Measurements from ENCODE around the gene SELENOI. TPM values are rescaled to one million over a fixed set of nuclear protein-coding genes. Genes with fewer than 3 reads are reported as not detected.
"Not testable (repeated sequence)": the region's sequence is repeated elsewhere in the genome, so short reads cannot be mapped to it uniquely, and the experiment has no call there.

Gene SELENOI
- total and polyA plus RNA-seq, 12 donors: 1.9 to 45.4 (median 18.7) TPM

- WGBS, 4 donors: 7 to 17% (median 12%) methylated on average over 30 of the region's 30 CpGs
- peak overlapping the region; percentile 11 to 64 (median 18) for H3K4me3 ChIP-seq
- intact Hi-C loops (cut with DNase I): loop anchor here in 1 of 2 donors (10.0 kb wide), 1 partner anchor 54 kb away; the partner anchor contains the start of genes HADHA and HADHB
- H3K27me3 ChIP-seq: no peaks in the 10 kb centered on the region
- no peaks in the 10 kb centered on the region for H3K9me3 ChIP-seq (replicated peaks in 1 of 3)
- H3K4me1 ChIP-seq (replicated peaks in 1 of 2): peaks cover 7 to 20% of the 10 kb centered on the region in 2 donors
- DNase-seq: peak; percentile 41 to 78 (median 69)
- no peaks in the 10 kb centered on the region for H3K36me3 ChIP-seq (replicated peaks in 1 of 2)
- H3K27ac ChIP-seq: peak overlapping the region; percentile 58 to 88 (median 78)
- TF ChIP-seq POLR2A (IDR thresholded peaks at IDR 0.05) (peak in 1 of 2 donors; percentile 53), CTCF (IDR thresholded peaks at IDR 0.05) (no peak)
Measured at GRCh38 chr2:26298638-26299393, 47.1 kb upstream of the SELENOI start.

GRCh38 chr2:26299471-26300101 is 46.4 kb upstream of the SELENOI start:
- H3K4me3 ChIP-seq: peak overlapping the region; percentile 11 to 64 (median 18)
- peaks cover 7 to 20% of the 10 kb centered on the region in 2 donors for H3K4me1 ChIP-seq (replicated peaks in 1 of 2)
- no peaks in the 10 kb centered on the region for H3K27me3 ChIP-seq
- DNase-seq: peak in 6 of 7 donors; percentile 23 to 61 (median 42)
- WGBS, 4 donors: 0 to 3% (median 1%) methylated on average over 9 of the region's 9 CpGs
- no peaks in the 10 kb centered on the region for H3K36me3 ChIP-seq (replicated peaks in 1 of 2)
- TF ChIP-seq POLR2A (IDR thresholded peaks at IDR 0.05) (peak in 1 of 2 donors; percentile 8), CTCF (IDR thresholded peaks at IDR 0.05) (no peak)
- H3K27ac ChIP-seq: peak overlapping the region; percentile 58 to 88 (median 78)
- no peaks in the 10 kb centered on the region for H3K9me3 ChIP-seq (replicated peaks in 1 of 3)
- intact Hi-C loops (cut with DNase I): loop anchor here in 1 of 2 donors (10.0 kb wide), 1 partner anchor 55 kb away; the partner anchor contains the start of genes HADHA and HADHB

GRCh38 chr2:26300234-26300925 is 45.6 kb upstream of the SELENOI start:
- no peak for TF ChIP-seq CTCF (IDR thresholded peaks at IDR 0.05)
- TF ChIP-seq POLR2A (IDR thresholded peaks at IDR 0.05): no peak
- H3K27me3 ChIP-seq: no peaks in the 10 kb centered on the region
- intact Hi-C loops (cut with DNase I): no loop called here
- WGBS, 4 donors: 37 to 46% (median 43%) methylated on average over 22 of the region's 22 CpGs
- peak overlapping the region in 2 of 4 donors; percentile 23 to 64 for H3K4me3 ChIP-seq
- H3K4me1 ChIP-seq (replicated peaks in 1 of 2): peaks cover 7 to 20% of the 10 kb centered on the region in 2 donors
- H3K27ac ChIP-seq: peak overlapping the region; percentile 58 to 88 (median 78)
- H3K9me3 ChIP-seq (replicated peaks in 1 of 3): no peaks in the 10 kb centered on the region
- H3K36me3 ChIP-seq (replicated peaks in 1 of 2): no peaks in the 10 kb centered on the region
- DNase-seq: peak in 5 of 7 donors; percentile 33 to 64 (median 43)

GRCh38 chr2:26302846-26303245 is 43.1 kb upstream of the SELENOI start:
- H3K27me3 ChIP-seq: no peaks in the 10 kb centered on the region
- intact Hi-C loops (cut with DNase I): no loop called here
- peaks cover 7 to 20% of the 10 kb centered on the region in 2 donors for H3K4me1 ChIP-seq (replicated peaks in 1 of 2)
- H3K9me3 ChIP-seq (replicated peaks in 1 of 3): no peaks in the 10 kb centered on the region
- no peaks in the 10 kb centered on the region for H3K36me3 ChIP-seq (replicated peaks in 1 of 2)
- 86 to 91% (median 88%) methylated on average over 5 to 6 of the region's 6 CpGs for WGBS, 4 donors
- no peak overlapping the region for H3K27ac ChIP-seq
- DNase-seq: no peak
- no peak for TF ChIP-seq CTCF (IDR thresholded peaks at IDR 0.05)
- TF ChIP-seq POLR2A (IDR thresholded peaks at IDR 0.05): no peak
- H3K4me3 ChIP-seq: no peak overlapping the region

- H3K27ac ChIP-seq; H3K9me3 ChIP-seq (replicated peaks in 1 of 3); intact Hi-C loops (cut with DNase I); H3K4me3 ChIP-seq; DNase-seq; H3K4me1 ChIP-seq (replicated peaks in 1 of 2); H3K27me3 ChIP-seq; H3K36me3 ChIP-seq (replicated peaks in 1 of 2): not testable (repeated sequence)
- WGBS, 4 donors: 71 to 81% (median 78%) methylated on average over 7 of the region's 7 CpGs
Measured at GRCh38 chr2:26305094-26305493, 40.8 kb upstream of the SELENOI start.
